ENCODE results near the gene RBL1.
"Not testable (repeated sequence)": the region's sequence is repeated elsewhere in the genome, so short reads cannot be mapped to it uniquely, and the experiment has no call there.

Gene RBL1

GRCh38 chr20:37077009-37077408 is 18.8 kb downstream of the RBL1 start:
- Histone ChIP-seq H3K27ac (ENCODE audit: insufficient read depth, low read depth, low read length, poor library complexity, severe bottlenecking) (no peak overlapping the region), H3K9me3 (ENCODE audit: control insufficient read depth, low read length) (no peaks in the 10 kb centered on the region), H3K4me3 (ENCODE audit: insufficient read depth, low read depth, low read length) (no peak overlapping the region), H3K27me3 (ENCODE audit: control insufficient read depth, insufficient read depth, low read length, poor library complexity, severe bottlenecking) (no peaks in the 10 kb centered on the region), H3K4me1 (ENCODE audit: control insufficient read depth, insufficient read depth, low read length) (no peaks in the 10 kb centered on the region), H3K36me3 (ENCODE audit: control insufficient read depth, insufficient read depth, low read length) (peaks cover 16% of the 10 kb centered on the region)
- 94 to 95% methylated on average over 8 of the region's 8 CpGs for WGBS, 2 experiments

GRCh38 chr20:37075932-37076685 is 19.7 kb downstream of the RBL1 start:
- Histone ChIP-seq H3K9me3 (ENCODE audit: control insufficient read depth, low read length) (no peaks in the 10 kb centered on the region), H3K4me3 (ENCODE audit: insufficient read depth, low read depth, low read length) (no peak overlapping the region), H3K36me3 (ENCODE audit: control insufficient read depth, insufficient read depth, low read length) (peaks cover 9% of the 10 kb centered on the region), H3K4me1 (ENCODE audit: control insufficient read depth, insufficient read depth, low read length) (no peaks in the 10 kb centered on the region), H3K27me3 (ENCODE audit: control insufficient read depth, insufficient read depth, low read length, poor library complexity, severe bottlenecking) (no peaks in the 10 kb centered on the region), H3K27ac (ENCODE audit: insufficient read depth, low read depth, low read length, poor library complexity, severe bottlenecking) (no peak overlapping the region)
- 94 to 97% methylated on average over 2 of the region's 3 CpGs for WGBS, 2 experiments

GRCh38 chr20:37072293-37073196 is 23.3 kb downstream of the RBL1 start:
- no peaks in the 10 kb centered on the region for H3K4me1 ChIP-seq (ENCODE audit: control insufficient read depth, insufficient read depth, low read length)
- no peak overlapping the region for H3K27ac ChIP-seq (ENCODE audit: insufficient read depth, low read depth, low read length, poor library complexity, severe bottlenecking)
- WGBS, 2 experiments = 87 to 88% methylated on average over 17 of the region's 17 CpGs
- H3K4me3 ChIP-seq (ENCODE audit: insufficient read depth, low read depth, low read length) = no peak overlapping the region
- H3K9me3 ChIP-seq (ENCODE audit: control insufficient read depth, low read length) = no peaks in the 10 kb centered on the region
- H3K27me3 ChIP-seq (ENCODE audit: control insufficient read depth, insufficient read depth, low read length, poor library complexity, severe bottlenecking) = no peaks in the 10 kb centered on the region
- H3K36me3 ChIP-seq (ENCODE audit: control insufficient read depth, insufficient read depth, low read length) = peaks cover 9% of the 10 kb centered on the region

GRCh38 chr20:37071481-37071911 is 24.3 kb downstream of the RBL1 start:
- Histone ChIP-seq H3K9me3 (ENCODE audit: control insufficient read depth, low read length) (no peaks in the 10 kb centered on the region), H3K36me3 (ENCODE audit: control insufficient read depth, insufficient read depth, low read length) (peaks cover 9% of the 10 kb centered on the region)
- WGBS, 2 experiments = 91 to 94% methylated on average over 4 of the region's 4 CpGs

GRCh38 chr20:37069563-37069962 is 26.2 kb downstream of the RBL1 start:
- not testable (repeated sequence) for H3K4me1 ChIP-seq (ENCODE audit: control insufficient read depth, insufficient read depth, low read length); H3K36me3 ChIP-seq (ENCODE audit: control insufficient read depth, insufficient read depth, low read length); H3K27ac ChIP-seq (ENCODE audit: insufficient read depth, low read depth, low read length, poor library complexity, severe bottlenecking); H3K27me3 ChIP-seq (ENCODE audit: control insufficient read depth, insufficient read depth, low read length, poor library complexity, severe bottlenecking); H3K9me3 ChIP-seq (ENCODE audit: control insufficient read depth, low read length); H3K4me3 ChIP-seq (ENCODE audit: insufficient read depth, low read depth, low read length)
- WGBS, 2 experiments = 92 to 98% methylated on average over 17 to 23 of the region's 25 CpGs

More at GRCh38 chr20:37071481-37071911, 24.3 kb downstream of the RBL1 start:
- Histone ChIP-seq H3K27me3 (ENCODE audit: control insufficient read depth, insufficient read depth, low read length, poor library complexity, severe bottlenecking) (no peaks in the 10 kb centered on the region), H3K4me3 (ENCODE audit: insufficient read depth, low read depth, low read length) (no peak overlapping the region), H3K4me1 (ENCODE audit: control insufficient read depth, insufficient read depth, low read length) (no peaks in the 10 kb centered on the region), H3K27ac (ENCODE audit: insufficient read depth, low read depth, low read length, poor library complexity, severe bottlenecking) (no peak overlapping the region)

GRCh38 chr20:37066168-37066567 is 29.6 kb downstream of the RBL1 start:
- Histone ChIP-seq H3K9me3 (ENCODE audit: control insufficient read depth, low read length) (no peaks in the 10 kb centered on the region), H3K36me3 (ENCODE audit: control insufficient read depth, insufficient read depth, low read length) (peaks cover 10% of the 10 kb centered on the region)
- WGBS, 2 experiments = 89 to 94% methylated on average over 2 of the region's 2 CpGs

GRCh38 chr20:37055276-37055675 is 40.5 kb downstream of the RBL1 start:
- WGBS, 2 experiments = 94 to 100% methylated on average over 3 of the region's 3 CpGs
- Histone ChIP-seq H3K27ac (ENCODE audit: insufficient read depth, low read depth, low read length, poor library complexity, severe bottlenecking) (no peak overlapping the region), H3K36me3 (ENCODE audit: control insufficient read depth, insufficient read depth, low read length) (peaks cover 25% of the 10 kb centered on the region), H3K4me3 (ENCODE audit: insufficient read depth, low read depth, low read length) (no peak overlapping the region), H3K9me3 (ENCODE audit: control insufficient read depth, low read length) (no peaks in the 10 kb centered on the region), H3K27me3 (ENCODE audit: control insufficient read depth, insufficient read depth, low read length, poor library complexity, severe bottlenecking) (no peaks in the 10 kb centered on the region), H3K4me1 (ENCODE audit: control insufficient read depth, insufficient read depth, low read length) (no peaks in the 10 kb centered on the region)

More at GRCh38 chr20:37066168-37066567, 29.6 kb downstream of the RBL1 start:
- no peak overlapping the region for H3K4me3 ChIP-seq (ENCODE audit: insufficient read depth, low read depth, low read length)
- no peaks in the 10 kb centered on the region for H3K4me1 ChIP-seq (ENCODE audit: control insufficient read depth, insufficient read depth, low read length)
- no peaks in the 10 kb centered on the region for H3K27me3 ChIP-seq (ENCODE audit: control insufficient read depth, insufficient read depth, low read length, poor library complexity, severe bottlenecking)
- H3K27ac ChIP-seq (ENCODE audit: insufficient read depth, low read depth, low read length, poor library complexity, severe bottlenecking) = no peak overlapping the region

- peaks cover 10% of the 10 kb centered on the region for H3K36me3 ChIP-seq (ENCODE audit: control insufficient read depth, insufficient read depth, low read length)
- H3K27ac ChIP-seq (ENCODE audit: insufficient read depth, low read depth, low read length, poor library complexity, severe bottlenecking) = no peak overlapping the region
- no peaks in the 10 kb centered on the region for H3K27me3 ChIP-seq (ENCODE audit: control insufficient read depth, insufficient read depth, low read length, poor library complexity, severe bottlenecking)
- no peaks in the 10 kb centered on the region for H3K9me3 ChIP-seq (ENCODE audit: control insufficient read depth, low read length)
- no peaks in the 10 kb centered on the region for H3K4me1 ChIP-seq (ENCODE audit: control insufficient read depth, insufficient read depth, low read length)
- WGBS, 2 experiments = 96 to 98% methylated on average over 2 to 4 of the region's 4 CpGs
- no peak overlapping the region for H3K4me3 ChIP-seq (ENCODE audit: insufficient read depth, low read depth, low read length)
Measured at GRCh38 chr20:37053230-37053950, 42.4 kb downstream of the RBL1 start.

- Histone ChIP-seq H3K27me3 (ENCODE audit: control insufficient read depth, insufficient read depth, low read length, poor library complexity, severe bottlenecking) (no peaks in the 10 kb centered on the region), H3K27ac (ENCODE audit: insufficient read depth, low read depth, low read length, poor library complexity, severe bottlenecking) (no peak overlapping the region), H3K9me3 (ENCODE audit: control insufficient read depth, low read length) (no peaks in the 10 kb centered on the region), H3K4me1 (ENCODE audit: control insufficient read depth, insufficient read depth, low read length) (no peaks in the 10 kb centered on the region), H3K4me3 (ENCODE audit: insufficient read depth, low read depth, low read length) (no peak overlapping the region), H3K36me3 (ENCODE audit: control insufficient read depth, insufficient read depth, low read length) (peaks cover 42% of the 10 kb centered on the region)
- WGBS, 2 experiments = 93 to 95% methylated on average over 17 of the region's 17 CpGs
Measured at GRCh38 chr20:37042986-37043972, 52.5 kb downstream of the RBL1 start.

Data from ectodermal cell (in vitro differentiated cells).